Smooth muscle cell (in vitro differentiated cells): ENCODE data around the gene HIP1. TPM values are rescaled to one million over a fixed set of nuclear protein-coding genes. Genes with fewer than 3 reads are reported as not detected.

ENCODE experiments used
- DNase-seq: peaks from one replicate; lab custom pipeline; 2025; ENCODE audit not compliant: unreplicated experiment; lab: John Stamatoyannopoulos, UW
- H2AFZ ChIP-seq: fragments of 200-600 bp; sonication (generic); 2 replicates; pipeline ENCODE4 v1.6.0; 2016; ENCODE audit warnings: antibody characterized with exemption, low read depth, mild to moderate bottlenecking
- H3F3A ChIP-seq: fragments of 200-600 bp; sonication (generic); 2 replicates; pipeline ENCODE4 v1.6.0; 2017; ENCODE audit warnings: antibody characterized with exemption, low read depth
- H3K27ac ChIP-seq: fragments of 200-600 bp; sonication (generic); 2 replicates; pipeline ENCODE4 v1.5.1; 2016; ENCODE audit warnings: low read depth, mild to moderate bottlenecking
- H3K27me3 ChIP-seq: fragments of 200-600 bp; sonication (generic); 2 replicates; pipeline ENCODE4 v1.6.1; 2016; ENCODE audit warnings: low read depth, mild to moderate bottlenecking
- H3K36me3 ChIP-seq: fragments of 200-600 bp; sonication (generic); 2 replicates; pipeline ENCODE4 v1.5.1; 2016; ENCODE audit warnings: low read depth
- H3K4me1 ChIP-seq: fragments of 200-600 bp; sonication (generic); 2 replicates; pipeline ENCODE4 v1.5.1; 2016; ENCODE audit warnings: low read depth
- H3K4me2 ChIP-seq: fragments of 200-600 bp; sonication (generic); 2 replicates; pipeline ENCODE4 v1.6.0; 2016; ENCODE audit warnings: mild to moderate bottlenecking
- H3K4me3 ChIP-seq: fragments of 200-600 bp; sonication (generic); 2 replicates; pipeline ENCODE4 v1.5.1; 2016; ENCODE audit warnings: mild to moderate bottlenecking
- H3K79me2 ChIP-seq: fragments of 200-600 bp; sonication (generic); 2 replicates; pipeline ENCODE4 v1.6.0; 2016; ENCODE audit warnings: low read depth, mild to moderate bottlenecking
- H3K9ac ChIP-seq: fragments of 200-600 bp; sonication (generic); 2 replicates; pipeline ENCODE4 v1.6.0; 2016; ENCODE audit warnings: low read depth
- H3K9me3 ChIP-seq: fragments of 200-600 bp; sonication (generic); replicated peaks from 2 replicates; pipeline ENCODE4 v1.5.1; 2016; ENCODE audit warnings: low read depth
- H4K20me1 ChIP-seq: fragments of 200-600 bp; sonication (generic); 2 replicates; pipeline ENCODE4 v1.6.0; 2016; ENCODE audit warnings: low read depth
- WGBS: methylation state at CpG from one replicate; pipeline ENCODE4 v1.1.7; 2016; ENCODE audit warnings: low lambda C conversion rate; 5-methylcytosine and 5-hydroxymethylcytosine counted together
- polyA plus RNA-seq: library from polyadenylated mRNA; unstranded; fragments of >200 nt; fragmentation: Nextera tagmentation; extraction: Ambion mirVana; gene quantifications from 2 replicates; pipeline ENCODE4 v1.2.1, GENCODE V29; 2016
- total RNA-seq: library from RNA; depleted of rRNA; stranded (reverse); fragments of >200 nt; gene quantifications from 2 replicates; pipeline ENCODE4 v1.2.3, GENCODE V29; 2014
- TF ChIP-seq, protein P1 (sequence below): fragments of 200-600 bp; sonication (generic); IDR thresholded peaks from 2 replicates; pipeline ENCODE4 v1.5.1; 2017; ENCODE audit warnings: borderline replicate concordance, mild to moderate bottlenecking, antibody characterized with exemption; ENCODE audit not compliant: insufficient read depth, poor library complexity, severe bottlenecking

Gene HIP1
- total and polyA plus RNA-seq, 2 experiments from 2014 or later = 4.7 to 8.4 TPM

DNA sequence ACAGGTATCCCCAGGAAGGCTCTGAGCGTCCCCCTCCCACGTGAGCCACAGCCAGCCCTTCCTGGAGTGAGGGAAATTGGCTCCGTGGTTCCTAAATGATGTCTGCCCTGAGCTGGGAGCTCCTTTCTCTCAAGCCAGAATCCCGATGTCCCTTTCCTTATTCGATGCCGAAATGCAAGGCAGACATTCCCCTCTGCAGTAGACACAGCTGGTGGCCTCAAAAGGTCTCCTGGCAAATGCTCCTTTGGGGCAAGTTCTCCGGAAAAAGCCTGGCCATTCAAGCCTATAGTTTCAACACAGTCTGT, 98.9 kb downstream of the HIP1 start:
- 9% methylated on average over 7 of the region's 7 CpGs for WGBS
- peak overlapping the region; percentile 43 for H2AFZ ChIP-seq
- no peaks in the 10 kb centered on the region for H3K4me1 ChIP-seq
- H3F3A ChIP-seq = no peaks in the 10 kb centered on the region
- TF ChIP-seq, protein P1, sequence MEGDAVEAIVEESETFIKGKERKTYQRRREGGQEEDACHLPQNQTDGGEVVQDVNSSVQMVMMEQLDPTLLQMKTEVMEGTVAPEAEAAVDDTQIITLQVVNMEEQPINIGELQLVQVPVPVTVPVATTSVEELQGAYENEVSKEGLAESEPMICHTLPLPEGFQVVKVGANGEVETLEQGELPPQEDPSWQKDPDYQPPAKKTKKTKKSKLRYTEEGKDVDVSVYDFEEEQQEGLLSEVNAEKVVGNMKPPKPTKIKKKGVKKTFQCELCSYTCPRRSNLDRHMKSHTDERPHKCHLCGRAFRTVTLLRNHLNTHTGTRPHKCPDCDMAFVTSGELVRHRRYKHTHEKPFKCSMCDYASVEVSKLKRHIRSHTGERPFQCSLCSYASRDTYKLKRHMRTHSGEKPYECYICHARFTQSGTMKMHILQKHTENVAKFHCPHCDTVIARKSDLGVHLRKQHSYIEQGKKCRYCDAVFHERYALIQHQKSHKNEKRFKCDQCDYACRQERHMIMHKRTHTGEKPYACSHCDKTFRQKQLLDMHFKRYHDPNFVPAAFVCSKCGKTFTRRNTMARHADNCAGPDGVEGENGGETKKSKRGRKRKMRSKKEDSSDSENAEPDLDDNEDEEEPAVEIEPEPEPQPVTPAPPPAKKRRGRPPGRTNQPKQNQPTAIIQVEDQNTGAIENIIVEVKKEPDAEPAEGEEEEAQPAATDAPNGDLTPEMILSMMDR = no peak
- H3K79me2 ChIP-seq = no peaks in the 10 kb centered on the region
- peak overlapping the region; percentile 87 for H3K4me3 ChIP-seq
- no peaks in the 10 kb centered on the region for H3K36me3 ChIP-seq
- H3K4me2 ChIP-seq = peak overlapping the region; percentile 99
- no peak for DNase-seq
- no peaks in the 10 kb centered on the region for H3K9me3 ChIP-seq
- H3K27me3 ChIP-seq = no peaks in the 10 kb centered on the region
- no peak overlapping the region for H3K27ac ChIP-seq
- peak overlapping the region; percentile 66 for H3K9ac ChIP-seq
- H4K20me1 ChIP-seq = no peaks in the 10 kb centered on the region

DNA sequence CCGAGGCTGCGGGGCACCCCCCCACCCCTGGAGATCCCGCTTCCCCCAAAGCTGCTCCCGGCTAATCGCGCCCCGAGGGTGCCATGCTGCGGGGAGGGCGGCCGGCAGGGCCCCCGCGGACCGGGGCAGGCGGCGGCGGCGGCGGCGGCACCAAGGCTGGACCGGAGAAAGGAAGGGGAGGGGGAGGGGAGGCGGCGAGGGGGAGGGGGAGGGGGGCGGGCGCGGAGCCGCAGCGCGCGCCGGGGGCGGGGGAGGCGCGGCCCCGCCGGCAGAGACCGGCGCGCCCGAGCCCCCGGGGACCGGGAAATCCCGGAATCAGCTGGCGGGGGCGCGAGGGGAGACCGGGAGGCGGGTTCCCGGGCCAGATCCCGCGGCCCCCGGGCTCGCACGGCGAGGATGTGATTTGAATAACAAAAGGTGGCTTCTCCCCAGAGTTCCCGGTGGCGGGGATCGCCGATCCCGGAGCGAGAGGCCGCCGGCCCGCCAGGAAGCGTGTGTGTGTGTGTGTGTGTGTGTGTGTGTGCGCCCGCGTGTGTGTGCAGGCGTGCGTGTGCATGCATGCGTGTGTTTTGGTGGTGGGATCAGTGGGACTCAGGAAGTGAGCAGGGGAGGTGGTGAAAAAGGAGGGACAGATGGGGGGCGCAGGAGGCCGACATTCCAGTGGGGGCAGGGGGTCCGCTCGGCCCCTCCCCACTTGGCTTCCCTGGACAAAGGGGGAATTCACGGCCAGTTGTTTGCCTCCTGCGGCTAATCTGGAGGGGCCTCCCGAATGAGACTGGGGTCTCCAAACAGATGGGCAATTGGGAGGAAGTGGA, 99.5 kb downstream of the HIP1 start:
- H4K20me1 ChIP-seq = no peaks in the 10 kb centered on the region
- peak overlapping the region; percentile 99 for H3K4me2 ChIP-seq
- H2AFZ ChIP-seq = peak overlapping the region; percentile 69
- no peaks in the 10 kb centered on the region for H3K9me3 ChIP-seq
- H3K4me1 ChIP-seq = no peaks in the 10 kb centered on the region
- H3K27me3 ChIP-seq = no peaks in the 10 kb centered on the region
- H3K27ac ChIP-seq = no peak overlapping the region
- TF ChIP-seq, protein P1 = no peak
- WGBS = 1% methylated on average over 23 of the region's 77 CpGs
- H3K79me2 ChIP-seq = no peaks in the 10 kb centered on the region
- H3K36me3 ChIP-seq = no peaks in the 10 kb centered on the region
- H3K9ac ChIP-seq = peak overlapping the region; percentile 66
- no peaks in the 10 kb centered on the region for H3F3A ChIP-seq
- DNase-seq = peak; percentile 29
- peak overlapping the region; percentile 87 for H3K4me3 ChIP-seq

- Histone ChIP-seq H3K9me3 (no peaks in the 10 kb centered on the region), H3K27me3 (no peaks in the 10 kb centered on the region), H4K20me1 (no peaks in the 10 kb centered on the region), H3K36me3 (no peaks in the 10 kb centered on the region), H3K4me2 (peak overlapping the region; percentile 99), H2AFZ (peak overlapping the region; percentile 69), H3K27ac (no peak overlapping the region), H3K9ac (peak overlapping the region; percentile 39), H3K4me1 (no peaks in the 10 kb centered on the region), H3K4me3 (peak overlapping the region; percentile 87), H3K79me2 (no peaks in the 10 kb centered on the region), H3F3A (no peaks in the 10 kb centered on the region)
- TF ChIP-seq, protein P1 = no peak
- under 1% methylated on average over 25 of the region's 35 CpGs for whole genome bisulfite sequencing
- DNase-seq = peak; percentile 29
Measured at GRCh38 chr7:75638594-75639070, 100.1 kb downstream of the HIP1 start.
